Non-pigmented ciliary epithelial cell (primary cell): ENCODE results near the gene NRG3.

ENCODE experiments used
- DNase-seq: peaks from one replicate; pipeline ENCODE4 v3.0.0-alpha.2; 2010; ENCODE audit warnings: low read depth

Gene NRG3

DNA sequence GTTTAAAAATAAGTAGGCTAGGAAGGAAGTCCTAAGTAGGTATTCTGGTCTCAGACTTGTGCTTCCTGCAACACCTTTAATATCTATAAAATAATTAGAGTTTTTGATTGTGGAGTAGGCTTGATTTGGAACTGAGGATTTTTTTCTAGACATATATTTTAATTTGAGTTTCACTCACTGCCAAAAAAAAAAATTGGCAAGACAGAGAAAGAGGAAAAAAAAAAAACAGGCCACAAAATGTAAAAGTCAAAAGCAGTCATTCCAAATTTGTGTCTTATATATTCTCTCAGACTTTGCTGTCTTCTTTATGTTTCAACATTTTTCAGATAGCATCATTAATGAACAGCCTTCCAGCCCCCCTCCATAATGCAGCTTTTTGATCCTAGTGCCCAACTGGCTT is 346.1 kb downstream of the NRG3 start:
- DNase-seq = no peak

DNA sequence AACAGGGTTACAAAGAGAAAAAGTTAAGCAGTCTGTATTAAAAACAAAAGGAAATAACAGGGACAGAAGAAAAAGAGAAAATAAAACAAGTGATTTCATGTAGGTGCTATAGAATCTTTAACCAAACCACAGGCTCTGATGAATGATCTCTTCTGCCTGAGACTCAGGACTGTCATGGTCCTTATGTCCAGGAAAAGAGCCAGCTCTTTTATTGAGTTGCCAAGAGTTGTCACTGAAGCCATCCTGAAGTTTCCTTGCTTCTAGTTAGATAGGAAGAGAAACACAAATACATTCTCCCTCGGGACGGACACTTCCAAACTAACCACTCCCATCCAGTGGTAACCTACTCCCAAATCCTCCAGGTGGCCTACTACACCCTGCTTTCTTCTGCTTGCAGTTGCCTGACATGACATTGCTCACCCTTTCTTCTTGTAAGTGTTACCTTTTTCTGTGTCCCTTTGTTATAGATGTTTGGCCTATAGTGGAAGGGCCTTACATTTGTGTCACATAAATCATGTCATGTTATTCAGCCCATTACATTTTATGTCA is 346.7 kb downstream of the NRG3 start:
- DNase-seq = no peak

DNA sequence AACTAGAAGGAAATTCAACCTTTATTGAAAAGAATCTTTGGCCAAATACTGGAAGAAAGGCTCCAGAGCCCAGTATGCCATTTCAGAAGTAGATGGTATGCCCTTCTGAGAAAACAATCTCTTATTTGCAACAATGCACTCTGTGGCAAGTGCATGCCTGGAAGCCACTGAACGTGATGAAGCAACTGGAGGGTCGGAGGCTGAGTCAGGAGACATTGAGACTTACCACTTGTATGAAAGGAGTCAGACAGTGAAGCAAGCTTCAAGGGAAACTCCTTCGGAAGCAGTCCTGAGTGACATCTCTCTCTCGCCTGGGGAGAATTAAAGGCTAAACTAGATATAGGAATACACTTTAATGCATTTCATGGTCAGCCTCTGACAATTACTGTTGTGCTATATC is 353.7 kb downstream of the NRG3 start:
- no peak for DNase-seq

GRCh38 chr10:82234173-82234572 is 359.2 kb downstream of the NRG3 start:
- no peak for DNase-seq

DNA sequence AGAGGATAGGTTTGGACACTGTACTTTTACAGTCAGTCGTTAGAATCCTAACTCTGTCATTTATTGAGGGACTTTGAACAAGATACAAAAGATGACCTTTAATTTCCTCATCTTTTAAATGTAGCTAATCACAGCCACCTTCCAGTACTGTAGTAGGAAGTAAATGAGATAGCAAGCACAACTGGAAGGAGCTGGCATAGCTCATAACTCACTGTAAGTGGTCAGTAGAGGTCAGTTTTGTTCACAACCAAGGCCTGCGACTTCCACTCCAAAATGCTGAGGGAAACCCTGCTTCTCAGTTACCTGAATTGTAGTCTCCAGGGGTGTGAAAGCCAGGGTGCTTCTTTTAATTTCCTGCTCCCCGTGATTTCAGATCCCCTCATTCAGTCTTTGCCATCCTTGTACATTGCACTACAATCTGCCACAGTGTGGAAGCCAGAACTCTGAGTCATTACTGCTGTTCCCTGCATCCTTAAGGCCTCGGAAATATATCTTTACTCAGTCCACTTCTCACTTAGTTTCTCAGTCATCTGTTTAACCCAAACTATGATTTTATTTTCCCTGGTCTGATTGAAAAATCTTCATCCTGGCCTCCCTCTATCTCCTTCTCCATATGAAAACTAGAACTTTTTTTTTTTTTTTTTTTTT is 361.2 kb downstream of the NRG3 start:
- no peak for DNase-seq

- DNase-seq = no peak
Measured at GRCh38 chr10:82238291-82238690, 363.3 kb downstream of the NRG3 start.

DNA sequence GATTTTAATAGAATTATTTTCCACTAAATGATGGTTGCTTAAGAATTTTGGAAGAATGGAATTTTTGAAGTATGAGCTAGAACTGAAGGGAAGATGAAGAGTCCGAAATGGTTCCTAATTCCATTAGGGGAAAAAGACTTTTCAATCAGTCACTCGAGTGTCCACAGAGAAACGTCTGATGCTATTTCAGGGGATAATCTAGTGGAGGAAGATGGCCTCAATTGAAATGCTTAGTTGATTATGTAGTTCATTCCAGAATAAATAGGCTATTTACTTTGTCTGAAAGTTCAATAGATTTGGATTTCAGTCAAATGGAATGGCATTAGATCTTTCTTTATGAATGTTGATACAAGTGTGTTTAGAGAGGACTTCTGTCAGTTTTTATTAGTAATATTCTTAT is 365.4 kb downstream of the NRG3 start:
- DNase-seq = no peak

DNA sequence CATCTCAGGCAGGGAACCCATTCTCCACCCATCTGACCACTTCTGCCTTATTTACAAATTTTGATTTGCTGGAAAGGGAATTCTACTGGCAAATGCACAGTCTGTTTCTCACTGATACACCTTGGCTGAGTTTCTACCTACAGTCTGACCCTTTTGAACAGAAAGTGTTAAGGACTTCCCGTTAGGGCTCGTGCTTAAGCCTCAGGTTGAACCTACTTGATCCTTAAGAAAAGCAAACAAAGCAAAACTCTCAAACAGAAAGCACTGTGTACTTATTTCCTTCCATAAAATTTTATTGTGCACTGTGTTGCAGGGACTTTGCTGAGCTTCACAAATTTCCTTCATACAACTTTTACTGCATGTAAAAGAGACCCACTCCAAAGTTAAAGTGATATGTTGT is 367.8 kb downstream of the NRG3 start:
- no peak for DNase-seq

DNA sequence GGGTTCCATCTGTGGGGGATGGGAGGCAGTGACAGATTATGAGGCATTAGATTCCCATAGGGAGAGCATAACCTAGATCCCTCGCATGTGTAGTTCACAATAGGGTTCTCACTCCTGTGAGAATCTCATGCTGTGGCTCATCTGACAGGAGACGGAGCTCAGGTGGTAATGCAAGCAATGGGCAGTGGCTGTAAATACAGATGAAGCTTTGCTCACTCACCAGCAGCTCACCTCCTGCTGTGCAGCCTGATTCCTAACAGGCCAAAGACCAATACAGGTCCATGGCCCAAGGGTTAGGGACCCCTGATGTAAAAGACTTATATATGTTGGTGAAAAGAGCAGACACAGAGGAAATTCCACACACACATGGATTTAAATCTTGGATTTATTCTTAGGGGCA is 370.2 kb downstream of the NRG3 start:
- no peak for DNase-seq

- no peak for DNase-seq
Measured at GRCh38 chr10:82245906-82246560, 371.0 kb downstream of the NRG3 start.

DNA sequence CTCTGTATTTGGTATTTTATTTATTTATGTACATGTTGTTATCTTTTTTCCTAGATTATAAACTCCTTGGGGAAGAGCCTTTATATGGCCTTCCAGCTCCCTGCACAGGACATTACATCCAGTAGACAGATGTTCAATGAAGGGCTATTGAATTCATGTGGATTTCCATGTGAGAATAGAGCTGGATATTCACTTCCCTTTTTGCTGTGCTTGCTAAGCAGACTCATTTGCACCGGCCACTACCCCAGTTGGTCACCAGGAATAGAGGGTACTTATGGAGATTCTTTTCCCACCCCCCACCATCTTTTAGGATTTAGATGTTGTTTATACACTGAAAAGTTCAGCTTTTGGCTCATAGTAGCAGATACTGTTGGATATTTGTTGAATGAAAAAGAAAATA is 374.1 kb downstream of the NRG3 start:
- DNase-seq = no peak

DNA sequence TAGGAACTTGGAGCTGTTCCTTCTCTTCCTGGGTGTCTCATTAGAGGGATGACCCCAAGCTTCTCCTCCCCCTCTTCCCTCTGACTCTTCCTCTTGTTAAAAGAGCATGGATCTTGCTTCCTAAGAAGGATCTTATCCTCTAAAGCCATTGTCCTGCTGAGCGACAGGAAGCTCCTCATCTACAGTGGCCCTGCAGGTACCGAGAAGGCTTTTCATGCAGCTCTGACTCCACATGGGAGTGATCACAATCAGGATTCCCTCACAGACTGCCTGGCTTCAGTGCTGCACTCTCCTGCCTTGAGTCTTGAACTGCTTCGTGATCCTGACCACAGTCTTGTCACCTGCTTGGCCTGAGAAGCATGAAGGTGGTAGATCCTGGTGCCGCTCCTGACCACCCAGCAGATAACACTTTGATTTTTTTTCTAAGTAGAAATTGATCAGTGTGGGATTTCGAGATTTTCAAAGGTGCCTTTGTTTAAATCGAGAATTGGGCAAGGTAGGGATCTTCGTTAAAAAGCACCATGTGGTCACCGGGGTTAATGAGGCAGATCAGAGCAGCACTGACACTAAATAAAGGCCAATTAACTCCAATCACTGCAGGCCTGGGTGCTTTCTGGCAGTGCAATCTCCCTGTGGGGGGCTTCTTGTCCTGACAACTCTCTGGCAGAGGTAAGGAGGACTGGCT is 376.4 kb downstream of the NRG3 start:
- DNase-seq = no peak

DNA sequence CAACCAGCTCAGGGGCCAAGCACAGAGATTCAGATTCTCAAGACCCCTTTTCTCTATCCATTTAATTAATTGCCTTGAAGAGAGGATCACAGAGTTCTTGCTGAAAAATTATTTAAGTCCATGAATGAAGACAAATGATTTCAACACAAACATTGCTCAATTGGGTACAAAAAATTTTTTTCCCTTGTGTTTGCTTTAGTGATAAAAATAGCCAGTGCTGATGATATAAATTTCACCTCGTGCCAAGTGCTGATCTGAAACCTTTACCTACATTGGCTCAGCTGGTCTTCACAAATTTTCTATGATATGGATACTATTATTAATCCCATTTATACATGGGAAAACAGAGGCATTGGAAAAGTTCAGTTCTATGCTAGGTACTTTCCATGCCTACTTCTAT is 377.1 kb downstream of the NRG3 start:
- DNase-seq = no peak

DNA sequence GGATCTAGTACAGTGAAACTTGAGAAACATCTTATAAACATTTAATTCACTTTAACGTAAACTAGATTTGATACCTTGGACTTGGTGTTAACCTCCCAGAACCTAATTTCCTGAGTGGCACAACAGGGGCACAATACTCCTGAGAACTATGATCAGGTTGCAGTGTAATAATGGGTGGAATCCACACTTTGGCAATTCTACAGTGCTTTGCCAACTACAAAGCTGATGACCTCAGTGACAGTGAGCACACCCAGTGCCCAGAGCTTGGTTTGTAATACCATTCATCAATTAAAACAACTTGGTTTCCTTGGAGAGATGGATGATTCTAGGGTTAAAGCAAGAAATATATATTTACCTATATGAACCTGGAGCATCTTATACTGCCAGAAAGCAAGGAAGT is 379.2 kb downstream of the NRG3 start:
- no peak for DNase-seq

DNA sequence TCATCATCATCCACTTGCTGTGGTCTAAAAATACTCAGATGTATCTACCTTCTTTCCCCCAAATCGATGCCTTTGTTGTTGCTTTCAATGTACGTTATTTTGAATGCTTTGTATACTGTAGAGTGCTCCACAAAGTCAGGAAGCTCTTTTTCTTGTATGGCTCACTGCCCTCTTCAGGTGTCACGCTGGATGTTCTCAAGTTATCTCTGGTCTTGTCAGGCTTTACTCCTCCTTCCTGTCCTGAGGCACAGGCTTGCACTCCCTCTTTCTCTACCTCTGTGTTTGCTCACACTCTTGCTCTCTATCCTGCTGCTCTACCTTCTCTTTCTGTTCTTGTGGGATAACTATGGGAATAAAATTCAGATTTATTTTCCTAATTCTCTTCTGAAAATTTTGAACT is 381.3 kb downstream of the NRG3 start:
- DNase-seq = no peak

DNA sequence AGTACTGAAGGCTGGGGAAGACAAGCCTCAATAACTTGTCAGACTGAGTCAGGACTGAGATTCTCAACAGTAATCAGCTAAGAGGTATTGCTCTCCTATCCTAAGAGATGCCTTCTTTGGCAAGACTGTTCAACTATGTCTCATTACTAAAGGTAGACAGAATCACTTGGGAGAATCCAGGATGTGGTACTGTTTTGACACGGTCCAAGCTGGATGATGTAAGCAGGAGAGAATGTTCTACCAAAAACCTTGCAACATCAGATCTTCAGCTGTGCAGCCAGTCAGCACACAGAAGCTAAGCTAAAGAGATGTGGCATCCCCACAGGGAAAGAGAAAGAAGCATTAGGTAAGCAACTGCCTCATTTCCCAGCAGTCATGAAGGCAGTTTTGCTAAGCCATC is 391.4 kb downstream of the NRG3 start:
- peak; percentile 28 for DNase-seq

GRCh38 chr10:82267014-82267413 is 392.0 kb downstream of the NRG3 start:
- no peak for DNase-seq

GRCh38 chr10:82267465-82267864 is 392.5 kb downstream of the NRG3 start:
- DNase-seq = no peak

DNA sequence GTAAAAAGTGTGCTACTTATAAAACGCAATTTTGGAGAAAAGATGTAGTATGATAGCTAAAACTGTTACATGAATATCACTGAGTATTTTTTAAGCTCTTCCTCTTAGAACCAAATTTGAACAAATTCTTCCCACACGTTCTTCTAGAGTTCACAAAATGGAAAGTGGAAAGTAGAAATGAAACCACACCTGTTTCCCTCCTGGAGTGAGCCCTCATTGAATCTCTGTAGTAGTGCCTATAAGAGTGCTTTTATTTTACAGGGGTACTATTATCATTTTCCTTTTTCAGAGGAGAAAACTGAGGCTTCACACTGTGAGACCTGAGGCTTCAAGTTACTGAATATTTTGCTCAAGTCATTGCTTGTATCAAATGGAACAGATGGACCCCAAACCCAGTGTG is 393.0 kb downstream of the NRG3 start:
- no peak for DNase-seq

DNA sequence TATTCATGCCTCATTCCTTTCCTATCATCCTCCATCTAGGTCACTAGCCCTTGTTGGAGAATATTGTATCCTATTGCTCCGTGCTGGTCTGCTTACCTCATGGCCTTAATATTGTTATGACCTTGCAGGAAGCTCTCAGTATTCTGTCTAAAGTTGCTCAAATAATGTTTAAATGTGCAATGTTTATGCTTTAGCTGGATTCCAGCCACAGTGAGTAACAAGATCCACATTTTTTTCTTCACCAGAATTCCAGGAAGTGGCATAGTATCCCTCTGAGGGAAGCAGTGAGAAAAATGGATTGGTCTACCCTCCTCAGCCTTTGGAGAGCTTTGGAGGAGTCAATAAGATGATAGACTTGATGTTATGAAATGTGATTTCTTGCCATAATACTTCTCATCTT is 402.6 kb downstream of the NRG3 start:
- DNase-seq = no peak

GRCh38 chr10:82278401-82279182 is 403.6 kb downstream of the NRG3 start:
- DNase-seq = no peak

DNA sequence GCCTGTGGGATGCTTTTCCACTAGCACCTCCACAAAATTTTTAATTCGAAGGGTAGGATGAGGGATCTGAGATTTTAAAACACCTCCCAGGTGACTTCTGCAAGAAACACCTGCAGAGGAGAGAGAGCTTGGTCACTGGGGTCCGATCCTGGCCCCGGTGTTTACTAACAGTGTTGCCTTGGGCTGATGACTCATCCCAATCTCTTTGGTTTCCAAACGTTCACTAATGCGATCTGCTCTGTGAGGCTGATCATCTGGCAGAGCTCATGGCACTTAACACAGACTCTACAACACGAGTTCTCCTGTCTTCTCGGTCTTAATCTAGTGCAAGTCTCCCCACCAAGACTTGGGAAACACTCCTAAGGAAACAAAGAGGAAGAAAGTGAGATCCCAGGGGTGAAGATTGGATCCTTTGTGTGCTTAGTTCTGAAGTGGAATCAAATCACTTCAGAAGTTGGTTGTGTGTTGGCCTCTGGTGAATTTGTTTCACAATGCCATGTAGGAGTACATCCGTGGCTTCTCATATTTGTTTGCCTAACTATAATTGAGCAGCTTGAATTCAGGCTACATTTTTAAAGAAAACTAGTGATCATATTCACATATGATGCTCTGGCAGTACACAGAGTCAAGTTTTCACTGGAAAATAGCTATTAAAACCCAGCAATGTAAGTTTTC is 407.9 kb downstream of the NRG3 start:
- DNase-seq = no peak
